ENCODE measurements around the gene KCNC1. TPM values are rescaled to one million over a fixed set of nuclear protein-coding genes. Genes with fewer than 3 reads are reported as not detected.

Gene KCNC1
- total RNA-seq, 4 donors from 2014 or later, result not detected

DNA sequence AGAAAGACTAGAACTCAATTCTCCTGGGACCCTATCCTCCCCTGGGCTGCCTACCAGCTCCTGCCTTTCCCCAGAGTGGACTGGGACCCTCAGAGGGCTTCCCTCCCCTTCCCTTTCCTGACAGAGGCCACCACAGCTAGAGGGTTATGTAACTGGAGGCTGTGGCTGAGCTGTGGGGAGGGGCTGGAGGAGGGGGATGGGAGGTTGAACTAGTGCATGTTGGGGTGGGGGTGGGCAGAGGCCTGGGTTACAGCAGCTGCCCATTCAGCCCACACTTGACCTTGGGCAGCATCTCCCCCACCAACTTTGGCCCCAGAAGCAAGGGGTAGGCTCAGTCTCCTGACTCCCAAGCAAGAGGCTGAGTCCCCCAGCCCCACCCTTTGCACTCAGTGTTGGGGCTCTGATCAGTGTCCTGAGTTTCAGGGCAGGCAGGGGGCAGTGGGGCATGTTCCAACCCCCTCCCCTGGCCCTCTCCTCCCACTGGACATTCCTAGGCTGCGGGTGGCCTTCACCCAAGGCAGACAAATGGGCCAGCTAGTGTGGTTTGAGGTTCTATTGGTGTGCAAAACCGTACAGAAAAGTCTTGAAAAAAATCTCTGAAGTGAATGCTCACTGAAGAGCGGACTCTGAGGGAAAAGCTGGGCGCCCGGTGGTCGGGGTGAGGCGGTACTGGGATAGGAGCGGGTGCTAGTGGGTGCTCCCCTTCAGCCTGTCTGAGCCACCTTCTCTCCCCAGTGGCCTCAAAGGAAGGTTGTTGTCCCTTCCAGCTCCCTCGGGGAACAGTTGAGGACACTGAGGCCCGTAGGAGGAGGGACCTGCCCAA lies 3.8 kb downstream of the KCNC1 start:
- Histone ChIP-seq H3K27me3 (peaks cover 3 to 89% (median 16%) of the 10 kb centered on the region in 4 donors), H3K36me3 (no peaks in the 10 kb centered on the region), H3K4me1 (peaks cover 9 to 26% (median 19%) of the 10 kb centered on the region in 3 donors), H3K27ac (no peak overlapping the region), H3K9me3 (no peaks in the 10 kb centered on the region), H3K4me3 (no peak overlapping the region)
- no peak for DNase-seq
- TF ChIP-seq CTCF (IDR thresholded peaks at IDR 0.05) (no peak), POLR2A (IDR thresholded peaks at IDR 0.05) (no peak)
- WGBS, 2 donors, result 52 to 60% methylated on average over 8 to 10 of the region's 10 CpGs
- intact Hi-C loops (cut with DNase I), result no loop called here

DNA sequence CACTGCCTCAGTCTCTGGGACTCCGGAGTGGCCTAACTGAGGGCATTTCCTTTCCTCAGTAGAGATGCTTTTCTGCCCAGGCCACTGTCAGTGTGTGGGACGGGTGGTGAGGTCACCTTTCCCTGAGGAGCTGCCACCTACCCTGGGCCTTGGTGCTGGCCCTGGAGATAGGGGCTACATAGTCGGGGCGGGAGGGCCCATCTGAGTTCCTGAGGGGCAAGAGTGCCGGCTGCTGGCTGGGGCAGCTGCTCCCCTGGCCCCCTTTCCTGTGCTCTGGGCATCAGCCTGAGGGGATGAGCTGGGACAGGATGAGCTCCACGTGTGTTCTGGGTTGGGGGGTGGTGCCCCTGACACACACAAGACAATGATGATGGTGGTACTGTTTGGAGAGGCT lies 5.4 kb downstream of the KCNC1 start:
- Histone ChIP-seq H3K9me3 (no peaks in the 10 kb centered on the region), H3K4me3 (no peak overlapping the region), H3K4me1 (peaks cover 5 to 23% (median 10%) of the 10 kb centered on the region in 3 donors), H3K27me3 (peaks cover 3 to 73% (median 16%) of the 10 kb centered on the region in 4 donors), H3K36me3 (no peaks in the 10 kb centered on the region), H3K27ac (no peak overlapping the region)
- no peak for DNase-seq
- TF ChIP-seq CTCF (IDR thresholded peaks at IDR 0.05), result no peak
- 31% methylated on average over 2 of the region's 6 CpGs; no CpG with 5 or more reads in 1 of the 2 donors for WGBS, 2 donors
- intact Hi-C loops (cut with DNase I), result no loop called here

- H3K4me1 ChIP-seq, result peaks cover 0 to 15% (median 2%) of the 10 kb centered on the region in 3 donors
- H3K27me3 ChIP-seq, result peaks cover 1 to 65% (median 13%) of the 10 kb centered on the region in 4 donors
- H3K27ac ChIP-seq, result no peak overlapping the region
- H3K9me3 ChIP-seq, result no peaks in the 10 kb centered on the region
- 64 to 77% methylated on average over 3 to 4 of the region's 7 CpGs for WGBS, 2 donors
- DNase-seq, result no peak
- intact Hi-C loops (cut with DNase I), result no loop called here
- no peaks in the 10 kb centered on the region for H3K36me3 ChIP-seq
- TF ChIP-seq POLR2A (IDR thresholded peaks at IDR 0.05) (no peak), CTCF (IDR thresholded peaks at IDR 0.05) (no peak)
- H3K4me3 ChIP-seq, result no peak overlapping the region
Observed at GRCh38 chr11:17740649-17741235, 6.2 kb downstream of the KCNC1 start.

- intact Hi-C loops (cut with DNase I), result no loop called here
- no peaks in the 10 kb centered on the region for H3K36me3 ChIP-seq
- no peak overlapping the region for H3K27ac ChIP-seq
- peaks cover 0 to 7% (median 0%) of the 10 kb centered on the region in 3 donors for H3K4me1 ChIP-seq
- peaks cover 0 to 64% (median 6%) of the 10 kb centered on the region in 4 donors for H3K27me3 ChIP-seq
- no peak for DNase-seq
- no peak overlapping the region for H3K4me3 ChIP-seq
- 81 to 86% methylated on average over 10 of the region's 10 CpGs for WGBS, 2 donors
- TF ChIP-seq POLR2A (IDR thresholded peaks at IDR 0.05) (no peak), CTCF (IDR thresholded peaks at IDR 0.05) (no peak)
- H3K9me3 ChIP-seq, result no peaks in the 10 kb centered on the region
Observed at GRCh38 chr11:17741487-17741886, 6.9 kb downstream of the KCNC1 start.

GRCh38 chr11:17742019-17742418 lies 7.4 kb downstream of the KCNC1 start:
- Histone ChIP-seq H3K36me3 (no peaks in the 10 kb centered on the region), H3K27ac (no peak overlapping the region), H3K27me3 (peaks cover 0 to 64% (median 2%) of the 10 kb centered on the region in 4 donors), H3K4me1 (peaks cover 0 to 7% (median 0%) of the 10 kb centered on the region in 3 donors), H3K9me3 (no peaks in the 10 kb centered on the region), H3K4me3 (no peak overlapping the region)
- DNase-seq, result no peak
- TF ChIP-seq POLR2A (IDR thresholded peaks at IDR 0.05), result no peak
- no peak for TF ChIP-seq CTCF (IDR thresholded peaks at IDR 0.05)
- WGBS, 2 donors, result 57% methylated on average over 5 of the region's 5 CpGs; no CpG with 5 or more reads in 1 of the 2 donors
- intact Hi-C loops (cut with DNase I), result no loop called here
